SJSA1 (cell line): Measurements from ENCODE around the gene AKAP6. TPM values are rescaled to one million over a fixed set of nuclear protein-coding genes. Genes with fewer than 3 reads are reported as not detected.

Experiments used
- DNase-seq, 2 experiments: peaks; one replicate each; pipeline ENCODE4 v3.0.0-alpha.2; 2015 to 2020; ENCODE audit warnings: low spot score in 2 of 2, low read depth in 1 of 2
- H3K27ac ChIP-seq: fragments of 250-450 bp; sonication (Bioruptor Pico); 2 replicates; pipeline ENCODE4 v1.5.1; 2020; ENCODE audit warnings: mild to moderate bottlenecking, moderate library complexity
- H3K27me3 ChIP-seq: fragments of 250-450 bp; sonication (Bioruptor Pico); replicated peaks from 2 replicates; pipeline ENCODE4 v1.5.1; 2020; ENCODE audit warnings: mild to moderate bottlenecking, moderate library complexity
- H3K36me3 ChIP-seq: fragments of 250-450 bp; sonication (Bioruptor Pico); 2 replicates; pipeline ENCODE4 v1.5.1; 2020; ENCODE audit warnings: mild to moderate bottlenecking
- H3K4me1 ChIP-seq: fragments of 250-450 bp; sonication (Bioruptor Pico); replicated peaks from 2 replicates; pipeline ENCODE4 v1.6.1; 2021; ENCODE audit warnings: mild to moderate bottlenecking
- H3K4me3 ChIP-seq: fragments of 250-450 bp; sonication (Bioruptor Pico); 2 replicates; pipeline ENCODE4 v1.5.1; 2020; ENCODE audit warnings: mild to moderate bottlenecking
- H3K9me3 ChIP-seq: fragments of 250-450 bp; sonication (Bioruptor Pico); replicated peaks from 2 replicates; pipeline ENCODE4 v1.5.1; 2020; ENCODE audit warnings: mild to moderate bottlenecking
- total RNA-seq: library from RNA; depleted of rRNA; stranded (reverse); fragments of >200 nt; shearing (Covaris generic); gene quantifications from 2 replicates; pipeline ENCODE4 v1.2.3, GENCODE V29; 2014

AKAP6 gene
- total RNA-seq, 1 experiment from 2014 or later: 3.8 TPM

- H3K9me3 ChIP-seq: no peaks in the 10 kb centered on the region
- no peak overlapping the region for H3K27ac ChIP-seq
- H3K4me1 ChIP-seq: peaks cover 21% of the 10 kb centered on the region
- no peaks in the 10 kb centered on the region for H3K27me3 ChIP-seq
- no peak overlapping the region for H3K4me3 ChIP-seq
- DNase-seq: no peak
- no peaks in the 10 kb centered on the region for H3K36me3 ChIP-seq
These were observed 163.4 kb downstream of the AKAP6 start for GRCh38 chr14:32492457-32492856.

DNA sequence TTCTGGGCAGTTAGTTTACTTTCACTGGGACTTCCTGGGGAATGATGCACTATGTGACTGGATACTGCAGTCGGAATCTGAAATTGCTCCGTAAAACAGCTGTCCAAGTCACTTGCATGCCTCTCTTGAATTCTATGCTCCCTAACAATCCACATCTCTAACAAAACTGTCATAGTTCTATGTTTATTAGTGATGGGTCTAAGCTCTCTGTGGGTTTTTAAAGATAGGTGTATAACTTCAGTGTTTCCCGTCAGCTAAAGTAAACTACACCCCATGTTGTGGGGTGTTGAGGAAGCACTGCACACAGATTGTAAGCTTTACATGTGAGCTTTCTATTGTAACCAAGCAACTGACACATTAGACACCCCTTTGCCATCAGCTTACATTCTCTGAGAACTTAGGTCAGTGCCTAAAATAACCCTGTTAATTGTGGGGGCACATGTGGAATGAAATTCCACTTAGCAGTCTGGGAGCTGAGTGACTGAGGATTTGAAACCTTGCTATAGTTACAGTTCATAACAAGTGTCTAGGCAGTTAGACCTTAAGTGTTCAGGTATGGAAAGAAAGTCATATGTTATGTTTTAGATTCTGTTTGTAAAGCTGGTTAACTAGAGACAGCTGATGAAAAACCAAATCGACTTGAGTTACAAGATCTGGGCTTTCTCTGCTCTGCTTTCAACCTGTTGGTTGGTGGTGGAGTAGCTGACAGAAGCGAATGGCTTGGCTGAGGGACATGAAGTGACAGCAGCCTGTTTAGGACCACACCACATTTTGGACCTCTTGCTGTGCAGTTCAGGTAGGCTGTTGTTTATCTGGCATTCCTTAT, 165.7 kb downstream of the AKAP6 start:
- no peak for DNase-seq
- no peak overlapping the region for H3K4me3 ChIP-seq
- peaks cover 16% of the 10 kb centered on the region for H3K4me1 ChIP-seq
- no peaks in the 10 kb centered on the region for H3K27me3 ChIP-seq
- no peaks in the 10 kb centered on the region for H3K36me3 ChIP-seq
- peak overlapping the region; percentile 20 for H3K27ac ChIP-seq
- H3K9me3 ChIP-seq: no peaks in the 10 kb centered on the region

- H3K4me1 ChIP-seq: peaks cover 16% of the 10 kb centered on the region
- no peak overlapping the region for H3K4me3 ChIP-seq
- no peaks in the 10 kb centered on the region for H3K9me3 ChIP-seq
- H3K36me3 ChIP-seq: no peaks in the 10 kb centered on the region
- H3K27ac ChIP-seq: 0 out of 2 replicates have a peak overlapping the region, but pooled peaks have one; percentile 20
- no peak for DNase-seq
- H3K27me3 ChIP-seq: no peaks in the 10 kb centered on the region
These were observed 166.3 kb downstream of the AKAP6 start for GRCh38 chr14:32495435-32495734.

GRCh38 chr14:32497248-32497647, 168.2 kb downstream of the AKAP6 start:
- Histone ChIP-seq H3K27ac (no peak overlapping the region), H3K4me1 (peaks cover 16% of the 10 kb centered on the region), H3K36me3 (no peaks in the 10 kb centered on the region), H3K9me3 (no peaks in the 10 kb centered on the region), H3K4me3 (no peak overlapping the region), H3K27me3 (no peaks in the 10 kb centered on the region)
- no peak for DNase-seq

DNA sequence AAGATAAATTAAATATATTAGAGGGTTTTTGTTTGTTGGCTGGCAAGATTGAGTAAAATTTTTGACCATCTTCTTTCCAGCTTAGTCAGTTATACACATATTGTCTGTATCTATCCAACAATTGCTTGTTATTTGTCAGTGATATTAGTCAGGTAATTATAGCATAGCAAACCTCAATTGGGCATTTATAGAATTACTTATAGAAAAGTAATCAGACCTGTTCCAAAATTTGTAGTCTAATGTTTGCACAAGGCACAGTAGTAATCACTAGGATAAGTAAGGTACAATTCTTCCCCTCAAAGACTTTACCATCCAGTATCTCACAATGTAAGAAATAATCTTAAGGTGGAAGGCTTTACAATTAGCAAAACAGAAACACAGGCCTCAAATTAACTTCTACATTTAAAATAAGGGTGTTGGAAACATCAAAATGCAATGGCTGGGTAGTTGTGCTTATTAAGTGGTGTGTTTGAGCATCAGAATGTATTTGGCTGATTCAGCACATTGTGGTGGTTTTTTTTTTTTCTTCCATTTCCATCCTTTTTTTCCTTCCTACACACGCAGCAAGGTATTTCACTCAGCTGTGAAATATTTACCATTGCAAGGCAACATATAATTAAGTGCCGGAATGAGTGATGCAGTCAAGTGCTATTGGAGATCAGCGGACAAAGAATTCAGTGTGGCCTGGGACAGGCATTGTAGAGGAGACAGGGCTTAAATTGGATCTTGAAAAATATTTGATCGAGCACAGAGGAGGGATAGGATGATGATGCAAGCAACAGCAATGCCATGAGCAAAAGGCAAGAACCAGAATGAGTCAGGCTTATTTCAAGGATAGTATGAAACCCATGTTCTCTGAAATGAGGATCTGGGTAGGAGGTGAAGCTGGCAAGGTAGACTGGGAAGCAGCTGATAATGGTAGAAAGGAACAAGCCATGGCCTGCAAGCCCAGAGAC, 178.2 kb downstream of the AKAP6 start:
- H3K9me3 ChIP-seq: no peaks in the 10 kb centered on the region
- no peak overlapping the region for H3K4me3 ChIP-seq
- peak overlapping the region; percentile 84 for H3K27ac ChIP-seq
- H3K27me3 ChIP-seq: no peaks in the 10 kb centered on the region
- DNase-seq: peak; percentile 49 to 60
- no peaks in the 10 kb centered on the region for H3K36me3 ChIP-seq
- peaks cover 36% of the 10 kb centered on the region for H3K4me1 ChIP-seq

DNA sequence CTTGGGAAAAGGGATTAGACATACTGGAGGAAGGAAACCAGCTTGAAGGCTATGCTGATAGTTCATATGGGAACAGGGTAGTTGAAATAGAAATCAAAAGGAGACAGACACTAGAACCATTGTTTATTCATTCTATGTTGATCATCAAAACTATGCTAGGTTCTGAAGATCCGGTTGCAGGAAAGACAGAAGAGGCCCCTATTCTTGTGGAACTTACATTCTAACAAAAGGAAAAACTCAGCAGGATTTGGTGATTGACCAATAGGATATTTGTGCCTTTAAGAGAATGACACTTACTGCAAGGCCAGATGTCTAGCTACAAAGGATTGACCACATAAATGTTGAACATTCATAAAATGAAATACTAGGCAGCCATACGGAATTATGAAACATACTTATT, 179.2 kb downstream of the AKAP6 start:
- H3K36me3 ChIP-seq: no peaks in the 10 kb centered on the region
- no peaks in the 10 kb centered on the region for H3K27me3 ChIP-seq
- H3K9me3 ChIP-seq: no peaks in the 10 kb centered on the region
- H3K27ac ChIP-seq: peak overlapping the region; percentile 84
- DNase-seq: no peak
- H3K4me1 ChIP-seq: peaks cover 40% of the 10 kb centered on the region
- H3K4me3 ChIP-seq: no peak overlapping the region

DNA sequence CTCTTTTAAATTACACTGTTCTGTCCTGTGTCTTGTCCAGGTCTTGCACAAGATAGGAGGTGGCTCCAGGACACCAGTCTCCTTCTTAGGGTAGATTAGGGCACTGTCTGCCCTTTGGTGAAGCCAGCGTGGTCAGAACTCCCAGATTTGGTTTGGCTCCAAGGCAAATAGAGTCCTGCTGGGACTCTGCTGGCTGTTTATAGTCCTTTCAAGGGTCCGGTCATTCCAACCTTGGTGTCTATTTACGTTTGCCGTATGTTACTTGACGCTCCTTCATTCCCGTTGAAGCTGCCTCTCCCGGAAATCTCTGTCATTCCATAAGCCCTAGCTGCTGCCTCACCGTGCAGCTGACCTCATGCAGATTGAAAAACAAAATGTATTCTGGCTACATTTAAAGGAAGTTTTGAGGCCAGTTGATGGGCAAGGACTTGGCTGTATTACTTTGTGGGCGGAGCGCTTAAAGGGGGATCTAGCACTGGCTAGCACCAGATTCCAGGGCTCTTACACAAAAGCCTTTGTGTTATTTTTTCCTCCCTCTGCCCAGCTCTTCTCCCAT, 180.6 kb downstream of the AKAP6 start:
- Histone ChIP-seq H3K27ac (peak overlapping the region; percentile 80), H3K27me3 (no peaks in the 10 kb centered on the region), H3K36me3 (no peaks in the 10 kb centered on the region), H3K9me3 (no peaks in the 10 kb centered on the region), H3K4me3 (0 out of 2 replicates have a peak overlapping the region, but pooled peaks have one; percentile 4), H3K4me1 (peaks cover 52% of the 10 kb centered on the region)
- DNase-seq: peak; percentile 83 to 87

- Histone ChIP-seq H3K4me1 (peaks cover 54% of the 10 kb centered on the region), H3K9me3 (no peaks in the 10 kb centered on the region), H3K27me3 (no peaks in the 10 kb centered on the region), H3K36me3 (no peaks in the 10 kb centered on the region), H3K4me3 (no peak overlapping the region), H3K27ac (peak overlapping the region; percentile 47)
- DNase-seq: no peak
These were observed 181.7 kb downstream of the AKAP6 start for GRCh38 chr14:32510815-32511214.

DNA sequence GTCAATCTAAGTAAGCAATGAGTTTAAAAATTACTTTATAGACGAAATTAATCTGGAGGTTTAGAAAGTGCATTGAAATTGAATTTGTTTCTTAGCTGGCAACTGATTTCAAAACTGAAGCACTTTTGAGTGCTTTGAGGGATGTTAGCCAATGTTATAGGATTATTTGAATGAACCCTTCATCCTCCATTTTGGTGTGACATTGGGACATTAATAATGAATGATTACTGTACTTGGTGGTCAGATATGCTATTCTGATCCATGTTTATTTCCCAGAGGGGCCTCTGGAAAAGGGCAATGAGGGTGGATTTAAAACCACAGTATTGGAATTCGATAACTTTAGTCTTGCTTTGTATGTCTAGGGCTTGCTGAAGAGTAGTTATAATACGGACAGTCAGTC, 183.2 kb downstream of the AKAP6 start:
- no peak overlapping the region for H3K27ac ChIP-seq
- no peak for DNase-seq
- H3K4me3 ChIP-seq: no peak overlapping the region
- H3K9me3 ChIP-seq: no peaks in the 10 kb centered on the region
- peaks cover 49% of the 10 kb centered on the region for H3K4me1 ChIP-seq
- H3K27me3 ChIP-seq: no peaks in the 10 kb centered on the region
- H3K36me3 ChIP-seq: no peaks in the 10 kb centered on the region

- no peak for DNase-seq
- no peak overlapping the region for H3K4me3 ChIP-seq
- H3K36me3 ChIP-seq: no peaks in the 10 kb centered on the region
- H3K9me3 ChIP-seq: no peaks in the 10 kb centered on the region
- no peaks in the 10 kb centered on the region for H3K27me3 ChIP-seq
- peaks cover 44% of the 10 kb centered on the region for H3K4me1 ChIP-seq
- H3K27ac ChIP-seq: no peak overlapping the region
These were observed 183.7 kb downstream of the AKAP6 start for GRCh38 chr14:32512813-32513212.

GRCh38 chr14:32513571-32514009, 184.5 kb downstream of the AKAP6 start:
- no peaks in the 10 kb centered on the region for H3K27me3 ChIP-seq
- peaks cover 38% of the 10 kb centered on the region for H3K4me1 ChIP-seq
- no peaks in the 10 kb centered on the region for H3K36me3 ChIP-seq
- no peaks in the 10 kb centered on the region for H3K9me3 ChIP-seq
- H3K27ac ChIP-seq: peak overlapping the region; percentile 37
- no peak overlapping the region for H3K4me3 ChIP-seq
- peak in 1 of 2 experiments; percentile 30 for DNase-seq

DNA sequence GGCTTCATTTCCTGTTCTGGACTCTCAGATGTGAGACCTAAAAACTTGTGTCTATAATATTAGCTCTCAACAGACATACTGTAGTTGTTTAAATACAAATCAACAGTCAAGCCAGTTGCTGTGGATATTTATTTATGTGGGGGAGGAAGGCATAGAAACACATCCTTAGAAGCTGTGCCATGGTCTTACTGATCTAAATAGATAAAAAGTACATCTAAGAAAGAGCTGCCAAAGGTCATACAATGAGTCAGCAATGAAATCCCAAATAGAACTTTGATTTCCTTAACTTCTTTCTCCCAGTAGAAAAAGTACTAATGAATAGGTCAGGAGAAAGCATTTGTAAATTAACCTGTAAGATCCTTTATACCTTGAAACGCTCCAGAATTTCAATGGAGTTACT, 185.1 kb downstream of the AKAP6 start:
- Histone ChIP-seq H3K9me3 (no peaks in the 10 kb centered on the region), H3K27me3 (no peaks in the 10 kb centered on the region), H3K36me3 (no peaks in the 10 kb centered on the region), H3K27ac (peak overlapping the region; percentile 37), H3K4me3 (no peak overlapping the region), H3K4me1 (peaks cover 34% of the 10 kb centered on the region)
- DNase-seq: no peak

- no peaks in the 10 kb centered on the region for H3K36me3 ChIP-seq
- H3K27me3 ChIP-seq: no peaks in the 10 kb centered on the region
- no peak for DNase-seq
- H3K9me3 ChIP-seq: no peaks in the 10 kb centered on the region
- peaks cover 29% of the 10 kb centered on the region for H3K4me1 ChIP-seq
- H3K27ac ChIP-seq: peak overlapping the region; percentile 37; the same call in 1 of the 2 replicates
- H3K4me3 ChIP-seq: no peak overlapping the region
These were observed 185.6 kb downstream of the AKAP6 start for GRCh38 chr14:32514681-32515080.
